RPMI7951 (cell line): ENCODE data around the gene F5. TPM values are rescaled to one million over a fixed set of nuclear protein-coding genes. Genes with fewer than 3 reads are reported as not detected.
"Not testable (repeated sequence)": the region's sequence is repeated elsewhere in the genome, so short reads cannot be mapped to it uniquely, and the experiment has no call there.

ENCODE experiments used
- DNase-seq: peaks from one replicate; pipeline ENCODE4 v3.0.0-alpha.2; 2012; ENCODE audit warnings: low read depth
- total RNA-seq: library from RNA; depleted of rRNA; stranded (reverse); fragments of >200 nt; shearing (Covaris generic); gene quantifications from 2 replicates; pipeline ENCODE4 v1.2.3, GENCODE V29; 2014

F5 gene
- total RNA-seq, 1 experiment from 2014 or later: not detected

GRCh38 chr1:169538998-169539871 is 47.0 kb downstream of the F5 start:
- DNase-seq: peak; percentile 83

- no peak for DNase-seq
Observed at GRCh38 chr1:169534653-169535052, 51.6 kb downstream of the F5 start.

DNA sequence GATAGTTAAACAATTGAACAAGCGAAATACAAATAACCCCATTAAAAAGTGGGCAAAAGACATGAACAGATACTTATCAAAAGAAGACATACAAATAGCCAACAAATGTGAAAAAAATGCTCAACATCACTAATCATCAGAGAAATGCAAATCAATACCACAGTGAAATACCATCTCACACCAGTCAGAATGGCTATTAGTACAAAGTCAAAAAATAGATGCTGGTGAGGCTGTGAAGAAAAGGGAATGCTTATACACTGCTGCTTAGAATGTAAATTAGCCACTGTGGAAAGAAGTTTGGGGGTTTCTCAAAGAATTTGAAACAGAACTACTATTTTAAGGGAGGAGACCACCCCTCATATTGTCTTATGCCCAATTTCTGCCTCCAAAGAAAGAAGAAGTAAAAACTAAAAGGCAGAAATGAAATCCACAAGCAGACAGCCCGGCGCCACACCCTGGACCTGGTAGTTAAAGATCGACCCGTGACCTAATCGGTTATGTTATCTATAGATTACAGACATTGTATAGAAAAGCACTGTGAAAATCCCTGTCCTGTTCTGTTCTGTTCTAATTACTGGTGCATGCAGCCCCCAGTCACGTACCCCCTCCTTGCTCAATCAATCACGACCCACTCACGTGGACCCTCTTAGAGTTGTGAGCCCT is 52.6 kb downstream of the F5 start:
- DNase-seq: not testable (repeated sequence)

DNA sequence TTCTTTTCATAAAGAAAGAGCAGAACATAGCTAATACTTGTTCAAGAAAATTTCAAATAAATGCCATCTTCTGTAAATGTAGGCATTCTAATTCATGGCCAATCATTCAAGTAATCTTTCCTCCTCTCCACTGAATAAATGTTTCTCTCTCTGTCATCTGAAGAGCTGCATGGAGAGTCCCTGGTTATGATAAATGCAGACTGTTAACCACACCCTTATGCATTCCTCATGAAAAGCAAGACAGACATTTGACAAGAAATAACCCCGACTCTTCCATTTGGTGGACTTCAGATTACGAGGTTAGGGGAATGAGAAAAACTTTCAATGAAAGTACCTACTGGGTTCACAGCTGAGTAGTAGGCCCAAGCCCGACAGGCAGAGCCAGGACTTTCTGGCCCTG is 55.8 kb downstream of the F5 start:
- no peak for DNase-seq

DNA sequence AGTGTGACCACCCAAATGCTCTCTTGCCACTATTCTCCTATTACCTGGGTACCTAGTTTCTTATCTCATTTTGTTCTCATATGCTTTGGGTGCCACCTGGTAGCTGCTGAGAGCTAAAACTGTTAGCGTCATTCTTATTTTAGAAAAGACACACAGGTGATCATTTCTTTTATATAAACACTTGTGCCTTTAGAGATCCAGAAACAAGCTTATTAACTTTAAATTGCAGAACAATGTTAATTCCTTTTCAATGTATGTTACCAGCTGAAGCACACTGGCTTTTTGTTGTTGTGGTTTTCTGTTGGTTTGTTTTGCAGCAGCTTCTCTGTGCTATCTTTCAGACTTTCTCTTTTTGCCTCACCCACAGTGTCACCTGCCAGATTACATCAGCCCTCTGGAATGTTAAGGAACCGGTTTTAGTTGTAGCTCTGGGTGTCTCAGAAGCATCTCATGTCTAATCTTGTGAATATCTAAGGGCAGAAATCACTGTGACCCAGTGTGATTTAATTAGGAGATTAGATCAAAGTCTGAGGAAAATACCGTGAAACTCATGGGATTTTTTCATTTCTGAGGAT is 57.1 kb downstream of the F5 start:
- DNase-seq: peak; percentile 15

- no peak for DNase-seq
Observed at GRCh38 chr1:169528215-169529067, 57.8 kb downstream of the F5 start.

- DNase-seq: no peak
Observed at GRCh38 chr1:169527451-169528214, 58.6 kb downstream of the F5 start.

GRCh38 chr1:169527001-169527400 is 59.3 kb downstream of the F5 start:
- no peak for DNase-seq

DNA sequence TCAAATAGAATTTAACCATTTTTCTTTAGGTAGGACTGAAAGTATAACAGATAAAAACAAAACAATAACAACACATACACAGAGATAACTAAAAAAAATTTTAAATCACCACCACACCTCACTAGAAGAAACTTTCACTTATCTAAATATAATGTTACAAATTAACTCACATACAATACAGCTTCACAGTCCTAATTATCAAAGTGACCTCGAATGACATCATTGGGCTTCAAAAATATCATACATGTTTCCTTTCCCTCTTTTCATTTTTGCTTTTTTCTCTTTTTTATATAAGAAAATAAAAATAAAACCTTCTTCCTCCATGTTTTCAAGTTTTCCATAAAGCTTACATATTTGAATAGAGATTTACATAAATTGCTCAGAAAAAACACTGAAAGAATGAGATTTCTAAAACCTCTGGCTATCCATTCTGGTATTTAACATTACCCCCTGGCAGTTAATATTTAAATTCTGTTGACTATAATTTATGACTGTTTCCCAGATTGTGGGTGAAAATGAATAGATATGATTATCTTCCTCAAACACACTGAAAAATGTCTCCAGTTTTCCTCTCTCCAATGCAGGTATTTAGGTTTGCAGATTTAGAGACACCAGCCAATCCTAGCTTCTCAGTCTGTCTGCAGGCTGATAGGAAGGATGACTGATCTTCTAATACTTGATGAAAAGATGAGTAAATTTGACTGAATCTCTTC is 60.0 kb downstream of the F5 start:
- DNase-seq: no peak

DNA sequence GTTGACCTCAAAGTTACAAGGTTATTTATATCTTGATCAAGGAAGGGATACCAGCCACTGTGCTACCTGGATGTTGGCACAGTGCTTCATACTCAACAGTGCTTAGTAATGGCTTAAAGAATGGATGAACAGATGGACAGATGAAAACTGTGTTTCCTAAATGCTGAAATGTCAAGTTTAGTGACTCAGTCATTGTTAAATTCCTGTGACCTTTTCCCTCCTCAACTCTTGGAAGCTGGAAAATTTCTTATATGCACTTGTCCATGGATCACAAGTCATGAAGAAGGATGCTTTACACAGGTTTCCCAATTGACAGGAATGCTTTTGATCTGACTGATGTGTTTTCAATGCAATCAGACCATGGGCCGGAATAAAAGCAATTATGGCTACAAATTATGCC is 60.9 kb downstream of the F5 start:
- DNase-seq: no peak

DNA sequence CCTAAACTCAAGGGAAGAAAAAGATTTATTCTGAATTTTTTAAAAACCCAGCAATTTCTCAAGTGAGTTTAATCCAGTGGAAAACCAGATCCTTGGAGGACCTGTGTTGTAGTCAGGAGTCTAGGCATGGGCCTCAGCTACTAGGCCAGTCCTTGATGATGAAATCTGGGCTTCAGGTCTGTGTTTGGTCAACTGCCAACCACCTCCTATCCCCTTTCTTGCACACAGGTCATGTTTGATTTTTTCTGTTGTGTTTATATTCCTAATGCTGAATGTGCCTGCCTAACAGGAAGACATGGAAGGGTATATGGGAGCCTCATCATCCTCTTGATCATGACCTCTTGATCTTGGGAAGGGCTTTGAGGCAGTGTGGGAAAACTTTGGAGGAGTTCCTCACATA is 62.4 kb downstream of the F5 start:
- DNase-seq: no peak

GRCh38 chr1:169521226-169521625 is 65.1 kb downstream of the F5 start:
- no peak for DNase-seq

DNA sequence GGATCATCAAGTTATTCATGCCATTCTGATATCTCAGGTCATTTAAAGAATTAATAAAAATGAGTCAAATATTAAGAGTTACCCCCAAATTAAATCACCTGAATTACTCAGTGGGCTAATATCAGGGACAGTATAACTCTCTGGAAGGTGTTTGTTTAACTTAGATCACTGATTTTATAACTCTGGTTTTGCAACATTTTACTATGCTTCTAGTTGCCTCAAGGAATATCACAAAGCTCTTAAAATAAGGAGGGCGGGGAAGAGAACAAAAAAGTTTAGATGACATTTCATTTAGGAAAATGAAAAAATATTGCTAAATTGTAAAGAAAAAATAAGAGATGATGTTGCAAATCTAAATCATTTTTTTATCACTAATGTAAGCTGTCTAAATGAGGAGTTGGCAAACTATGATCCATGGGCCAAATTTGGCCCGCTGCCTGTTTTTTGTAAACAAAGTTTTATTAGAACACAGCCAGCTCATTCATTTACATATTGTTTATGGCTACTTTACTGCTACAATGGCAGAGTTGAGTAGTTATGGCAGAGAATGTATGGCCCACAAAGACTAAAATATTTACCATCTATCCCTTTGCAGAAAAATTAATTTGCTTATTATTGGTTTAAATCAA is 68.6 kb downstream of the F5 start:
- DNase-seq: no peak

- DNase-seq: no peak
Observed at GRCh38 chr1:169515641-169516040, 70.6 kb downstream of the F5 start.

- DNase-seq: no peak
Observed at GRCh38 chr1:169514566-169515270, 71.6 kb downstream of the F5 start.

DNA sequence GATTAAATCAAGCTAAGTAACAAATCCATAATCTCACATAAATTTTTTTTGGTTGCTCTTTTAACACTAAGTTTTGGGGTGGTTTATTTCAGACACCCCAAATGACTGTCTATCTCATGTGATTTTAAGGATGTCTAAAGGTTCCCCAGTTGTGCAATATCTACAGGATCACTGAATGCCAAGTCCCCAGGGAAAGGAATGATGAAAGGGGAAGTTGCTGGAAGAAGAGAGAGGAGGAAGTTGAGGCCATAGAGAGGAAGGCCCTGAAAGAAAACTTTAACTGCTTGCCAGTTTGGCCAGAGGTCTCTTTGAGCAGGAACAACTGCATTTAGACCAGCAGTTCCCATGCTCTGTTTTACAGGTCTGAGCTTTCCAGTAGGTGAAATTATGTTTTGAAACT is 73.1 kb downstream of the F5 start:
- no peak for DNase-seq

DNA sequence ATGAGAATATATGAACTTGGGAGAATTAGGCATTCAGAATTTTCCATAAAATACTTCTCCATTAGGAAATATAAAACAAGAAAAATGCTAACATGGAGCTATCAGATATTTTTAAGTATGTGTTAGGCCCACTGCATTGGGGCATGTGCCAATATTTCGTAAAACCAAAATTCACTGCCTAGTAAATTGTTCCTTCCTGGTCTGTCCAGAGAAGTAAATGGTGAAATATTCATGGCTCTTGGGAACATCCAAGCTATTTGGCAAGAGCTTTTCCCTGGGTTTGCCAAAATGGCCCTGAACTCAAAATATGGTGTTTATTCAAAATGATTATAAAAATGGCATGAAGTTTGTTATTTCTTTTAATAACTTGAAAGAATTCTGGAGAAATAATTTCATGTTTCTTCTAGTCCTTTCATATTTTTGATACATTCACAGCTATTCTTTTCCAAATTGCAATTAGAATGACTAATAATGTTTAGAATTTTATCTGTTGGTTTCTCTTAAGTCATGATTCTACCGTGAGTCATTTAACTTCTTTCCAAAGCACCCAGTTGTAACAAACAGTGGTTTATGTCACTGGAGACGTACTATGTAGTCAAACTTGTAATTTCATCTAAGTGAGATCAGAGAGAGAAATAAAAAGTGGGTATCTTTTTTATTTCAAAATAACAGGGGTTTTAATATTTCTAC is 74.8 kb downstream of the F5 start:
- peak; percentile 55 for DNase-seq

- DNase-seq: no peak
Observed at GRCh38 chr1:169510060-169510459, 76.2 kb downstream of the F5 start.

DNA sequence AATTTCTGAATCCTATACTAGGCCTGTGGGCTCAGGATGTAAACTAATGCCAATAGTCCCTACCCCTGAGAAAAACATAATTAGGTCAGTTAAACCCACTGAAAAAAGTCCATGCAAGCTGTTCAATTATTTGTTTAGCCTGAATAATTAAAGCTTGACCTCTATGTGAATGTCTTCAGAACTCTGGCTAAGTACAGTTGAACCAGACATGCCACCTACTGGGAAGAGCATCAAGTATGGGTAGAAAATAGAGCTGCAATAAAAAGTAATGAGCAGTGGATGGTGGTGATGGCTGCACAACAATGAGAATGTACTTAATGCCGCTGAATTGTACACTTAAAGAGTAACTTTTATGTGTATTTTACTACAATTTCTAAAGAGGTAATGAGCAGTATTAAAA is 76.9 kb downstream of the F5 start:
- no peak for DNase-seq
